ENCODE results near the gene TPRA1. TPM values are rescaled to one million over a fixed set of nuclear protein-coding genes. Genes with fewer than 3 reads are reported as not detected.

The TPRA1 gene
- polyA plus RNA-seq, 1 experiment = 20.6 TPM

DNA sequence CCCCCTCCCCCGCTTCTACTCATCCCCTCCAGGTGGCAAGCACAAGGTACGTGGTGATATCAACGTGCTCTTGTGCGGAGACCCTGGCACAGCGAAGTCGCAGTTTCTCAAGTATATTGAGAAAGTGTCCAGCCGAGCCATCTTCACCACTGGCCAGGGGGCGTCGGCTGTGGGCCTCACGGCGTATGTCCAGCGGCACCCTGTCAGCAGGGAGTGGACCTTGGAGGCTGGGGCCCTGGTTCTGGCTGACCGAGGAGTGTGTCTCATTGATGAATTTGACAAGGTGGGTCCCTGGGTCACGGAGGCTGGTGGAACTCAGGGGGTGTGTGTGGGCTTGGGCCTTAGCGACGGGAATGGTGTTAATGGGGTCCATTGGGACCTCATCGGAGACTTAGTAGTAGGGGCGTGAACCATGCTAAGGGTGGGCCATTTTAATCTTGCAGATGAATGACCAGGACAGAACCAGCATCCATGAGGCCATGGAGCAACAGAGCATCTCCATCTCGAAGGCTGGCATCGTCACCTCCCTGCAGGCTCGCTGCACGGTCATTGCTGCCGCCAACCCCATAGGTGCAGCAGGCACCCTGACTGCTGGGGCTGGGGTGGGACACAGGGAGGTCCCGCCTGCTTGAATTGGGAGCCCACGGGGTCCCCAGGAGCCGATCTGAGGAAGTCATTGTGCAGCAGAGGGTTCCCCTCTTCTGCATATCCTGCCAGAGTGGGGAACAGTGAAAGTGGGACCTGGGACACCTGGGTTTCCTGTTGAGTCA lies 26.5 kb upstream of the TPRA1 start:
- POLR2A ChIA-PET = no interaction called here
- Histone ChIP-seq H3K27ac (ENCODE audit: low read depth, low read length) (no peak overlapping the region), H3K4me3 (ENCODE audit: low read depth, low read length) (no peak overlapping the region), H3K9me3 (ENCODE audit: control insufficient read depth, insufficient read depth, low read length) (no peaks in the 10 kb centered on the region; the same call in 1 of the 2 replicates), H3K27me3 (ENCODE audit: control insufficient read depth, insufficient read depth, low read length) (no peaks in the 10 kb centered on the region)
- DNase-seq (ENCODE audit: low read depth, low spot score) = no peak
- TF ChIP-seq, protein P1, sequence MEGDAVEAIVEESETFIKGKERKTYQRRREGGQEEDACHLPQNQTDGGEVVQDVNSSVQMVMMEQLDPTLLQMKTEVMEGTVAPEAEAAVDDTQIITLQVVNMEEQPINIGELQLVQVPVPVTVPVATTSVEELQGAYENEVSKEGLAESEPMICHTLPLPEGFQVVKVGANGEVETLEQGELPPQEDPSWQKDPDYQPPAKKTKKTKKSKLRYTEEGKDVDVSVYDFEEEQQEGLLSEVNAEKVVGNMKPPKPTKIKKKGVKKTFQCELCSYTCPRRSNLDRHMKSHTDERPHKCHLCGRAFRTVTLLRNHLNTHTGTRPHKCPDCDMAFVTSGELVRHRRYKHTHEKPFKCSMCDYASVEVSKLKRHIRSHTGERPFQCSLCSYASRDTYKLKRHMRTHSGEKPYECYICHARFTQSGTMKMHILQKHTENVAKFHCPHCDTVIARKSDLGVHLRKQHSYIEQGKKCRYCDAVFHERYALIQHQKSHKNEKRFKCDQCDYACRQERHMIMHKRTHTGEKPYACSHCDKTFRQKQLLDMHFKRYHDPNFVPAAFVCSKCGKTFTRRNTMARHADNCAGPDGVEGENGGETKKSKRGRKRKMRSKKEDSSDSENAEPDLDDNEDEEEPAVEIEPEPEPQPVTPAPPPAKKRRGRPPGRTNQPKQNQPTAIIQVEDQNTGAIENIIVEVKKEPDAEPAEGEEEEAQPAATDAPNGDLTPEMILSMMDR (IDR thresholded peaks at IDR 0.05; ENCODE audit: low read depth, low read length) = no peak
- CTCF ChIA-PET = no interaction called here

DNA sequence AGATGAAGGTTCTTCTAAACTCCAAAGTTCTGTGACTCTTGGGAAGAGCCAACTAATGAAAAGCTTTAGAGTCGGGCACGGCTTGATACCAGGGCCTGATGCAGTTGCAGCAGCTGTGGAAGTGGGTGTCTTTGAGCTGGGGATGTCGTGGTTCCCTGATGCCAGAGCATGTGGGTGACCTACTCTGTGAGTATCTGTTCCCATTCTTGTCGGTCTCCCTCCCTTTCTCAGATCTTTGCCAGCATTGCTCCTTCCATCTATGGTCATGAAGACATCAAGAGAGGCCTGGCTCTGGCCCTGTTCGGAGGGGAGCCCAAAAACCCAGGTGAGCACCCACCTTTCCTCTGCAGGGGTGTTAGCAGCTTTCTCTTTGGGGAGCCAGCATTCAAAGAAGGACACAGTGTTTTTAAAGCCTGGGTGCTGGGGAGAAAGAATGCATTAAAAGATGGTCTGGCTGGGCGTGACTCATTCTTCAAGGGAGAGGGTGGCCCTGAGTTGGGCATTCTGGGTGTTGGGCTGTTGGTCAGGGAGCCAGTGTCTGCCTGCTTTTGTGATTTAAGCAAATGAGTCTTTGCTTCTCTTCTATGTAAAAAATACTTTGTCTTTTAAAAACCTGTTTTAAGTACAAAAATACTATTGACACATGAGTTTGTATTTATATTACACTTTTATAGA lies 25.2 kb upstream of the TPRA1 start:
- no peaks in the 10 kb centered on the region; the same call in 1 of the 2 replicates for H3K9me3 ChIP-seq (ENCODE audit: control insufficient read depth, insufficient read depth, low read length)
- no peak overlapping the region for H3K4me3 ChIP-seq (ENCODE audit: low read depth, low read length)
- ChIA-PET POLR2A (no interaction called here), CTCF (no interaction called here)
- no peak for DNase-seq (ENCODE audit: low read depth, low spot score)
- TF ChIP-seq, protein P1 (IDR thresholded peaks at IDR 0.05; ENCODE audit: low read depth, low read length) = no peak
- no peak overlapping the region for H3K27ac ChIP-seq (ENCODE audit: low read depth, low read length)
- no peaks in the 10 kb centered on the region for H3K27me3 ChIP-seq (ENCODE audit: control insufficient read depth, insufficient read depth, low read length)

DNA sequence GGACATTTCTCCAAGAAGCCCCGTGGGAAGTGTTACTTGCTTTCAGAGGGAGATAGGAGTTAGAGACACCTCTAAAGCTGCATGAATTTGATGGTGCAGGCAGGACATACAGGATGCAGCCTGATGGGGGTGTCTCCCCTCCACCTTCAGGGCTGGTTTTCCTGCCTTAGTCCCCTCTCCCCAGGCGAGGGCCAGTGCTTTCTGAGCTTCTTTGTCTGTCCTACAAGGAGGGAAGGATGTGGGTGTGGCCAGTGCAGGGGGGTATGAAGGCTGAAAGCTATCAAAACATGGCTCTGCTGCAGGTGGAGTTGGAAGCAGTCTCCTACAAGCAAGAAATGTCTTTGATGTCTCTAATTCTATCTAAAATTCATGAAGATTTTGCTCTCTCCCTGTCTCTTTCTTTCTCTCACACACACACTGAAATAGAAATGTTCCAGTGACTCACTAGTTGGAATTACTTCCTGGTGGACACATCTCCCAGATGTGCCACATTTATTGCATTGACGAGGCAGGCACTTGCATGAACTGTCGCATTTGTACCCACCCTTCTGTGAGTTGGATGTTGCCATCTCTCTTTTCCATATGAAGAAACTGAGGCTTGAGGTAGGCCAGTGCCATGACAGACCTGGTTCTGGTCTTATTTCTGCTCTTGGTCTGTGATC lies 24.5 kb upstream of the TPRA1 start:
- no peak for DNase-seq (ENCODE audit: low read depth, low spot score)
- ChIA-PET CTCF (no interaction called here), POLR2A (no interaction called here)
- Histone ChIP-seq H3K9me3 (ENCODE audit: control insufficient read depth, insufficient read depth, low read length) (no peaks in the 10 kb centered on the region; the same call in 1 of the 2 replicates), H3K4me3 (ENCODE audit: low read depth, low read length) (no peak overlapping the region), H3K27me3 (ENCODE audit: control insufficient read depth, insufficient read depth, low read length) (no peaks in the 10 kb centered on the region), H3K27ac (ENCODE audit: low read depth, low read length) (no peak overlapping the region)
- TF ChIP-seq, protein P1 (IDR thresholded peaks at IDR 0.05; ENCODE audit: low read depth, low read length) = no peak

DNA sequence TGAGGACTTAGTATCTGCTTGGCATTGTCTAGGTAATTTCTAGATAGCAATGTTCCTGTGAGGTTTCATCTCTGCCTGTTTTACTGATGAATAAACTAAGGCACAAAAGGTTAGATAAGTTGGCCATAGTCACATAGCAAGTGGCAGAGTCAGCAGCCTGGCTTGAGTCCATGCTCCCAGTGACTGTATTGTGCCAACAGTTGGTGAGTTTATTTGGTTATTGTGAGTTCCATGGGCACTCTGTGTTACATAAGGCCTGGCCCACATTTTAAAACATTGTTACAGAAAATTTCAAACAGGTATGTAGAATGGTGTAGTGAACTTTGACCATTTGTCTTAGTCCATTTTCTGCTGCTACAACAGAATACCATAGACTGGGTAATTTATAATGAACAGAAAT lies 22.9 kb upstream of the TPRA1 start:
- no peaks in the 10 kb centered on the region for H3K27me3 ChIP-seq (ENCODE audit: control insufficient read depth, insufficient read depth, low read length)
- POLR2A ChIA-PET = interaction anchor here (0.5 kb wide), 1 partner anchor 22 kb away, joined by 5 read pairs; no protein-coding TSS in a partner anchor
- H3K4me3 ChIP-seq (ENCODE audit: low read depth, low read length) = no peak overlapping the region
- CTCF ChIA-PET = no interaction called here
- no peak overlapping the region for H3K27ac ChIP-seq (ENCODE audit: low read depth, low read length)
- TF ChIP-seq, protein P1 (IDR thresholded peaks at IDR 0.05; ENCODE audit: low read depth, low read length) = no peak
- no peak for DNase-seq (ENCODE audit: low read depth, low spot score)
- H3K9me3 ChIP-seq (ENCODE audit: control insufficient read depth, insufficient read depth, low read length) = no peaks in the 10 kb centered on the region; the same call in 1 of the 2 replicates
